WTC11 (cell line): Measurements from ENCODE around the gene TMEM95. TPM values are rescaled to one million over a fixed set of nuclear protein-coding genes. Genes with fewer than 3 reads are reported as not detected.
A peak's percentile ranks its signal among the peaks of the same experiment; 100 is the strongest.

Experiments used
- ATAC-seq: fragments of 200-7000 bp; cut with Tn5 transposase; 2 replicates; pipeline ENCODE4 v1.10.0; 2021; ENCODE audit warnings: mild to moderate bottlenecking, moderate library complexity
- CTCF ChIA-PET: fragments of 300-600 bp; sonication (Branson Sonifier 250); formaldehyde crosslinking; loops from one replicate; lab custom pipeline; 2021; ENCODE audit warnings: antibody characterized with exemption; lab: Charles Lee
- POLR2A ChIA-PET: fragments of 350-600 bp; sonication (Branson Sonifier 250); formaldehyde crosslinking; loops from one replicate; lab custom pipeline; 2021; ENCODE audit warnings: antibody characterized with exemption; lab: Charles Lee
- DNase-seq: peaks from one replicate; pipeline ENCODE4 v3.0.0; 2021; ENCODE audit warnings: low spot score
- H3K27ac Mint-ChIP-seq: 2 replicates; pipeline ENCODE4 v1.8.0; 2021; ENCODE audit warnings: mixed read lengths
- H3K27me3 Mint-ChIP-seq: 2 replicates; pipeline ENCODE4 v1.8.0; 2021; ENCODE audit warnings: low read depth, mild to moderate bottlenecking, moderate library complexity, mixed read lengths
- H3K36me3 Mint-ChIP-seq: 2 replicates; pipeline ENCODE4 v1.8.0; 2021; ENCODE audit warnings: mixed read lengths
- H3K4me1 Mint-ChIP-seq: 2 replicates; pipeline ENCODE4 v1.8.0; 2022; ENCODE audit warnings: mixed read lengths
- H3K4me3 Mint-ChIP-seq: 2 replicates; pipeline ENCODE4 v1.8.0; 2021; ENCODE audit warnings: mild to moderate bottlenecking, moderate library complexity, mixed read lengths
- H3K9me3 Mint-ChIP-seq: 2 replicates; pipeline ENCODE4 v1.8.0; 2021; ENCODE audit warnings: mixed read lengths
- ATF2 ChIP-seq: sonication (generic); formaldehyde crosslinking; IDR thresholded peaks from 2 replicates; pipeline ENCODE4 v1.8.1; 2022; ENCODE audit warnings: low read depth, missing genetic modification reagents, borderline replicate concordance
- ATF3 ChIP-seq: sonication (generic); formaldehyde crosslinking; conservative IDR thresholded peaks from 2 replicates; pipeline ENCODE4 v1.8.1; 2022; ENCODE audit warnings: mild to moderate bottlenecking, missing genetic modification reagents
- CREB1 ChIP-seq: sonication (generic); formaldehyde crosslinking; IDR thresholded peaks from 2 replicates; pipeline ENCODE4 v1.8.0; 2023; ENCODE audit warnings: mild to moderate bottlenecking, missing genetic modification reagents
- CTCF ChIP-seq: fragments of 200-600 bp; IDR thresholded peaks from 2 replicates; pipeline ENCODE4 v1.8.0; 2022; ENCODE audit warnings: antibody characterized with exemption
- HMGA2 ChIP-seq: fragments of 250-450 bp; sonication (Bioruptor Pico); IDR thresholded peaks from 2 replicates; pipeline ENCODE4 v1.4.0; 2021; ENCODE audit warnings: mild to moderate bottlenecking, moderate library complexity
- IRF2 ChIP-seq: sonication (generic); formaldehyde crosslinking; IDR thresholded peaks from 2 replicates; pipeline ENCODE4 v1.8.0; 2022; ENCODE audit warnings: low read depth, missing genetic modification reagents, borderline replicate concordance
- JAZF1 ChIP-seq: fragments of 250-450 bp; sonication (Bioruptor Pico); IDR thresholded peaks from 2 replicates; pipeline ENCODE4 v1.9.0; 2021; ENCODE audit warnings: moderate library complexity, mild to moderate bottlenecking, inconsistent platforms
- JUN ChIP-seq: sonication (generic); formaldehyde crosslinking; IDR thresholded peaks from 2 replicates; pipeline ENCODE4 v1.8.0; 2023; ENCODE audit warnings: mild to moderate bottlenecking, missing genetic modification reagents
- KAT7 ChIP-seq: sonication (generic); formaldehyde crosslinking; IDR thresholded peaks from 2 replicates; pipeline ENCODE4 v1.8.1; 2023; ENCODE audit warnings: missing genetic modification reagents, mild to moderate bottlenecking, borderline replicate concordance
- NFE2L1 ChIP-seq: sonication (generic); formaldehyde crosslinking; IDR thresholded peaks from 2 replicates; pipeline ENCODE4 v1.8.1; 2023; ENCODE audit warnings: missing genetic modification reagents
- RELA ChIP-seq: sonication (generic); formaldehyde crosslinking; IDR thresholded peaks from 2 replicates; pipeline ENCODE4 v1.8.1; 2022; ENCODE audit warnings: missing genetic modification reagents, mild to moderate bottlenecking, borderline replicate concordance
- SMAD4 ChIP-seq: sonication (generic); formaldehyde crosslinking; IDR thresholded peaks from 2 replicates; pipeline ENCODE4 v1.8.0; 2022; ENCODE audit warnings: mild to moderate bottlenecking, missing genetic modification reagents
- STAT6 ChIP-seq: sonication (generic); formaldehyde crosslinking; conservative IDR thresholded peaks from 2 replicates; pipeline ENCODE4 v1.8.1; 2023; ENCODE audit warnings: mild to moderate bottlenecking, low read depth, missing genetic modification reagents, moderate library complexity
- USF1 ChIP-seq: sonication (generic); formaldehyde crosslinking; IDR thresholded peaks from 2 replicates; pipeline ENCODE4 v1.8.0; 2022; ENCODE audit warnings: mild to moderate bottlenecking, missing genetic modification reagents
- ZBTB21 ChIP-seq: sonication (generic); formaldehyde crosslinking; IDR thresholded peaks from 2 replicates; pipeline ENCODE4 v1.8.1; 2023; ENCODE audit warnings: mild to moderate bottlenecking, missing genetic modification reagents, borderline replicate concordance
- ZBTB43 ChIP-seq: sonication (generic); formaldehyde crosslinking; IDR thresholded peaks from 2 replicates; pipeline ENCODE4 v1.8.1; 2023; ENCODE audit warnings: mild to moderate bottlenecking, missing genetic modification reagents
- total RNA-seq: library from RNA; stranded (reverse); gene quantifications from 3 replicates; pipeline ENCODE4 v1.2.3, GENCODE V29; 2021

TMEM95 gene
- total RNA-seq, 1 experiment from 2014 or later, result not detected

- ATAC-seq (no peak), DNase-seq (no peak)
- ChIA-PET CTCF (interaction anchor here (0.9 to 3.3 kb wide), 11 partner anchors 16 to 98 kb away, joined by 3 to 19 read pairs (median 5); partner anchors contain the start of genes GABARAP, NEURL4, SLC2A4 and TMEM256), POLR2A (interaction anchor here (0.7 to 3.9 kb wide), 2 partner anchors 17 to 24 kb away, joined by 3 to 21 read pairs; partner anchors contain the start of gene NEURL4)
- H3K27me3 Mint-ChIP-seq, result no peaks in the 10 kb centered on the region
- peaks cover 41% of the 10 kb centered on the region for H3K4me1 Mint-ChIP-seq
- H3K27ac Mint-ChIP-seq, result peak overlapping the region; percentile 73
- peaks cover 50% of the 10 kb centered on the region for H3K36me3 Mint-ChIP-seq
- TF ChIP-seq STAT6 (no peak), NFE2L1 (no peak), JUN (CRISPR knock-in tag) (no peak), CTCF (no peak), CREB1 (CRISPR knock-in tag) (no peak), JAZF1 (no peak), ZBTB21 (no peak), ATF2 (CRISPR knock-in tag) (no peak), RELA (CRISPR knock-in tag) (no peak), IRF2 (CRISPR knock-in tag) (no peak), ATF3 (CRISPR knock-in tag) (no peak), KAT7 (CRISPR knock-in tag) (no peak), SMAD4 (CRISPR knock-in tag) (no peak), USF1 (CRISPR knock-in tag) (no peak), ZBTB43 (CRISPR knock-in tag) (no peak), HMGA2 (CRISPR knock-in tag) (no peak)
- no peak overlapping the region for H3K4me3 Mint-ChIP-seq
- no peaks in the 10 kb centered on the region for H3K9me3 Mint-ChIP-seq
Observed at GRCh38 chr17:7312432-7313087, 42.4 kb upstream of the TMEM95 start.
